ENCODE results near the gene VILL. TPM values are rescaled to one million over a fixed set of nuclear protein-coding genes. Genes with fewer than 3 reads are reported as not detected.
A peak's percentile ranks its signal among the peaks of the same experiment; 100 is the strongest.

VILL gene
- total RNA-seq, 4 donors from 2014 or later, result 8.9 to 20.1 (median 18.0) TPM

DNA sequence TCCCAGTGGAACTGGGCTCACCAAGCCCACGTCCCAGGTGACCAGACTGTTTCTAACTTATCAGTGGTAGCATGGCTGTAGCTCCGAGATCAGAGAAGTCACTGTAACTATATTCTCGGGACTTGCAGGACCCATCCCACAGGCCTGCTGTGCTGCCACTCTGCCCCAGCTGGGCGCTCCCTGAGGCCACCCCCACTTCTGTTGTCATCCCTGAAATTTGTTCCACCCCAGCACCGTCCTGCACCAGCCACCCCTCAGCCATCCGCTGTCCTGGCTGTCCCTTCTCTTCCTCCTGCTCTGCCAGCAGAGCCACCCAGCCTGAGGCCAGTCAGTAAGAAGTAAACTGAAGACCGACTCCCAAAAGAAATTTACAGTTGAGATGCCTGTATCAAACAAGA is 33.0 kb upstream of the VILL start:
- no peak for TF ChIP-seq POLR2A (IDR thresholded peaks at IDR 0.05)
- peak in 1 of 2 donors; percentile 78 for DNase-seq (ENCODE audit: low spot score in 2 of 2)
- H3K4me3 ChIP-seq (ENCODE audit: low read depth, poor library complexity, severe bottlenecking), result no peak overlapping the region
- intact Hi-C loops (cut with DNase I; ENCODE audit: low total_unique reads), result no loop called here
- 72 to 81% methylated on average over 7 of the region's 7 CpGs for WGBS, 2 donors

DNA sequence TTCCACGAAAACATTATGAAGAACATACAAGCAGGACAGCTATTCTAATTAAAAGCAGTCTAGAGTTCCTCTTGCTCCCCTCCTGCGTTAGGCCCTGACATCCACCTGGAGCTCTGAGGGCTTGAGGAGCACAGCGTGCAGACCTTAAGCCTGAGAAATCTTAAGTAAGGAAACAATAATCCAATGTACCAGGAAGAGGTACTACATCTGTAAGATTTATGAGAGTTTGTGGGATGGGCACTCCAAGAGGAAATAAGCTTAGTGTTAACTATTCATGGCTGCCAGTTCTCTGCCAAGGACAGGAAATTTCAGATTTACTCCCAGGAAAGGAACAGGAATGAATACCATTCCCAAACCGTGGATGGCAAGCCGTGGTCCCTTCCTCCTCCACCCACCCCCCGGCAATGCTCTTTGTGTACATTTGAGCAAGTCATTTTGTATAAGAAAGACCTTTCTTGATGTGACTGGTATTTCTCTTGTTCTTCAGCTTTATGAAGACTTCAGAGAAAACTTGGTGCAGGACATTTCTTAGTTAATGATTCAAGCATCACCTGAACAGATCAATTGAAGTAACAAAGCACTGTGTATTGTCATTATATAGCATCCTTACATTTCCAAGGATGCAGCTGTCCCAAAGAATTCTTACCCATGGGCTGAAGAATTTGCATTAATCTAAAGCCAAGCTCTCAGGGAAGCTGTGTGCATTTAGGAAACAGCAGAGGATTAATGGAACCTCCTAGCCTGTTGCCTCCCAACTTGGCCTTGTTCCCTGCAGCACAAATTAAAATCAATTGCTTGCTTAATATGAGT is 28.8 kb upstream of the VILL start:
- intact Hi-C loops (cut with DNase I; ENCODE audit: low total_unique reads), result no loop called here
- TF ChIP-seq, protein P1, sequence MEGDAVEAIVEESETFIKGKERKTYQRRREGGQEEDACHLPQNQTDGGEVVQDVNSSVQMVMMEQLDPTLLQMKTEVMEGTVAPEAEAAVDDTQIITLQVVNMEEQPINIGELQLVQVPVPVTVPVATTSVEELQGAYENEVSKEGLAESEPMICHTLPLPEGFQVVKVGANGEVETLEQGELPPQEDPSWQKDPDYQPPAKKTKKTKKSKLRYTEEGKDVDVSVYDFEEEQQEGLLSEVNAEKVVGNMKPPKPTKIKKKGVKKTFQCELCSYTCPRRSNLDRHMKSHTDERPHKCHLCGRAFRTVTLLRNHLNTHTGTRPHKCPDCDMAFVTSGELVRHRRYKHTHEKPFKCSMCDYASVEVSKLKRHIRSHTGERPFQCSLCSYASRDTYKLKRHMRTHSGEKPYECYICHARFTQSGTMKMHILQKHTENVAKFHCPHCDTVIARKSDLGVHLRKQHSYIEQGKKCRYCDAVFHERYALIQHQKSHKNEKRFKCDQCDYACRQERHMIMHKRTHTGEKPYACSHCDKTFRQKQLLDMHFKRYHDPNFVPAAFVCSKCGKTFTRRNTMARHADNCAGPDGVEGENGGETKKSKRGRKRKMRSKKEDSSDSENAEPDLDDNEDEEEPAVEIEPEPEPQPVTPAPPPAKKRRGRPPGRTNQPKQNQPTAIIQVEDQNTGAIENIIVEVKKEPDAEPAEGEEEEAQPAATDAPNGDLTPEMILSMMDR (IDR thresholded peaks at IDR 0.05), result no peak
- WGBS, 2 donors, result 21 to 41% methylated on average over 6 of the region's 6 CpGs
- peak in 1 of 2 donors; percentile 29 for DNase-seq (ENCODE audit: low spot score in 2 of 2)
- H3K4me3 ChIP-seq (ENCODE audit: low read depth, poor library complexity, severe bottlenecking), result no peak overlapping the region

DNA sequence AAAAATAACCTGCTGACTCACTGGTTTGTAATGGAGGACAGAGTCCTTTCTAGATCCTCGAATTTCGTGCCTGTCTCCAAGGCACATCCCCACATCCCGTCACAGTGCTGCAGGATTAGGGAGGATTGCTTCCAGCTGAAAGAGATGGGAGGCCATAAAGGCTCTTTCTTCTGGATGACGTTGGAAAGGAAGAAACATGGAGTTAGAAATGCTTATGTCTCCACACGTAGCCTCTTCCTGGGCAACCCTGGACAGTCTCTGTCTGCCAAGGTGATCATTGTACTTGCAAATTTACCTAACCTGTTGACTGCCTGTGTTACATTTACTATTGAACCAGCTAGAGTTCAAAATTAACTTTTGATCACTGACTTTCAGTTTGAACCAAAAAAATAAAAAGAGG is 27.6 kb upstream of the VILL start:
- 49 to 55% methylated on average over 5 of the region's 5 CpGs for WGBS, 2 donors
- H3K4me3 ChIP-seq (ENCODE audit: low read depth, poor library complexity, severe bottlenecking), result no peak overlapping the region
- TF ChIP-seq, protein P1 (IDR thresholded peaks at IDR 0.05), result no peak
- no peak for TF ChIP-seq POLR2A (IDR thresholded peaks at IDR 0.05)
- peak in 1 of 2 donors; percentile 25 for DNase-seq (ENCODE audit: low spot score in 2 of 2)
- intact Hi-C loops (cut with DNase I; ENCODE audit: low total_unique reads), result no loop called here

DNA sequence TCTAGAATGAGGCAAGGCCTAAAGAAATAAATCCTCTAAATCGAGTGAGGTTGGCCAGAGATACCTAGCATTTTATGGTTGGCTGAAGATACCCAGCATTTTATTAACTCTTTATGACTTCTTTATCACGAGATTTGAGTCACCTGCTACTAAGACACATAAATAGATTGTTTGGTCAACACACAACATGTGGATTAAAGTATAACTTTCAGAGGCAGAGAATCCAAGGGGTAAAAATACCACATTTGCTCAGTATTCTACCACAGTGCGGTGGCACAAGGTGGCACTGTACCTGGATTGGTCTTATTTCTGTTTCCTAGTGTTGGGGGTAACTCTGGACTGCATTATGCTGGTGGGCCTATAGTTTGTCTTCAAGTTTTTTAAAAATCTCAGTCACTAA is 27.0 kb upstream of the VILL start:
- intact Hi-C loops (cut with DNase I; ENCODE audit: low total_unique reads), result no loop called here
- H3K4me3 ChIP-seq (ENCODE audit: low read depth, poor library complexity, severe bottlenecking), result no peak overlapping the region
- WGBS, 2 donors, result 80 to 85% methylated on average over 3 of the region's 3 CpGs
- no peak for DNase-seq (ENCODE audit: low spot score in 2 of 2)
- TF ChIP-seq, protein P1 (IDR thresholded peaks at IDR 0.05), result no peak
- TF ChIP-seq POLR2A (IDR thresholded peaks at IDR 0.05), result no peak

DNA sequence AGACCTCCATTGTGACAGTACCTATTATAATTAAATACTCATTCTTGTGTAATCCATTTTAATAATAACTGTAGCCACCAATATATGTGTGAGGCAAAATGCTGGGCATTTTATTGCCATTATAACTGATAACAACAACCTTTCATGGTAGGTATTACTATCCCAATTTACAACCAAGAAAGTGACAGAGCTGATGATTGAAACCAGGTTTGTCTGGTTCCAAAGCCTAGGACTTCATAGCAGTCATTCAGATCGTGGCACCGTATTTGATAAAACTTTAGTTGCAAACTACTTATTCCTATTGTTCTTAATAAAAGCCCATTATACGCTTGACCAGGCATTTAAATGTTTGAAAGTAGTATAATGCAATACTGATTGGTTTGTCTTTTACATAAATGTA is 26.4 kb upstream of the VILL start:
- DNase-seq (ENCODE audit: low spot score in 2 of 2), result no peak
- TF ChIP-seq, protein P1 (IDR thresholded peaks at IDR 0.05), result no peak
- TF ChIP-seq POLR2A (IDR thresholded peaks at IDR 0.05), result no peak
- WGBS, 2 donors, result 95 to 99% methylated on average over 3 of the region's 3 CpGs
- intact Hi-C loops (cut with DNase I; ENCODE audit: low total_unique reads), result no loop called here
- H3K4me3 ChIP-seq (ENCODE audit: low read depth, poor library complexity, severe bottlenecking), result no peak overlapping the region

DNA sequence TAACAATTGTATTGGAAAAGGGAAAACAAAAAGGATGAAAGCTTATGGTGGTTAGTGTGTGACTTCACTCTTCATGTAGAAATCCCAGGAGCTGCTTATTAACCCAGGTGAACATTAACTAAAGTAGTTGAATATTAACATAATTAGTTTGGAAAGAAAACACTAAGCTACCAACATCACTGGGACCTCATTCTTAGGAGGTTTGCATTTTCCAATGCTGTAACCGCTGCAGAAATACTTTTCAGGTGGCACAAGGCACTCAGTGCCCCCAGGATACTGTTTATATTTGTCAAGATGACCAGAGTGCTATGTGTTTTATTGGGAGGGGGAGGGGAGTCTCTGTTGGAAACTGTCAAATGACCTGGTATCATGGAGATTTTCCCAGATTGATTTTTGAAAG is 25.9 kb upstream of the VILL start:
- no peak overlapping the region for H3K4me3 ChIP-seq (ENCODE audit: low read depth, poor library complexity, severe bottlenecking)
- TF ChIP-seq, protein P1 (IDR thresholded peaks at IDR 0.05), result no peak
- TF ChIP-seq POLR2A (IDR thresholded peaks at IDR 0.05), result no peak
- 86 to 90% methylated on average over 1 of the region's 1 CpG for WGBS, 2 donors
- intact Hi-C loops (cut with DNase I; ENCODE audit: low total_unique reads), result no loop called here
- no peak for DNase-seq (ENCODE audit: low spot score in 2 of 2)
